ENCODE data around the gene MAN1B1. TPM values are rescaled to one million over a fixed set of nuclear protein-coding genes. Genes with fewer than 3 reads are reported as not detected.
"Not testable (repeated sequence)": the region's sequence is repeated elsewhere in the genome, so short reads cannot be mapped to it uniquely, and the experiment has no call there.

The MAN1B1 gene
- total and polyA plus RNA-seq, 7 experiments from 2014 or later = 36.0 to 74.2 (median 64.7) TPM

- H3K36me3 Mint-ChIP-seq = peaks cover 0 to 2% (median 0%) of the 10 kb centered on the region in 5 donors
- DNase-seq (no peak), ATAC-seq (no peak)
- H3K4me3 Mint-ChIP-seq = no peak overlapping the region
- POLR2A ChIA-PET = interaction anchor here (0.6 to 1.3 kb wide), 3 partner anchors 52 to 116 kb away, joined by 3 to 4 read pairs (median 3); no protein-coding TSS in a partner anchor
- no peaks in the 10 kb centered on the region for H3K9me3 Mint-ChIP-seq
- H3K27me3 ChIP-seq (ENCODE audit: control insufficient read depth in 2 of 2, insufficient read depth in 2 of 2, low read length in 2 of 2) = no peaks in the 10 kb centered on the region
- H3K27ac ChIP-seq (ENCODE audit: low read depth, low read length) = no peak overlapping the region
- no peaks in the 10 kb centered on the region for H3K27me3 Mint-ChIP-seq
- H3K27ac Mint-ChIP-seq = no peak overlapping the region
- CTCF ChIA-PET = interaction anchor here (0.7 to 2.2 kb wide), 3 partner anchors 104 to 205 kb away, joined by 4 to 6 read pairs (median 4); partner anchors contain the start of gene RNF224
- H3K36me3 ChIP-seq (ENCODE audit: control insufficient read depth in 2 of 3, insufficient read depth in 3 of 3, low read length in 3 of 3) = no peaks in the 10 kb centered on the region
- intact Hi-C loops (cut with micrococcal nuclease) = no loop called here
- H3K4me1 Mint-ChIP-seq = peaks cover 20 to 37% (median 28%) of the 10 kb centered on the region in 7 donors
- H3K9me3 ChIP-seq (ENCODE audit: control insufficient read depth in 2 of 3, low read length in 3 of 3) = no peaks in the 10 kb centered on the region
- no peak overlapping the region for H3K4me3 ChIP-seq (ENCODE audit: low read length)
- peaks cover 16 to 17% of the 10 kb centered on the region in 2 donors for H3K4me1 ChIP-seq (ENCODE audit: control insufficient read depth in 2 of 2, insufficient read depth in 2 of 2, low read length in 2 of 2)
These were observed 36.7 kb downstream of the MAN1B1 start for GRCh38 chr9:137123468-137123837.

- H3K4me3 Mint-ChIP-seq; H3K9me3 Mint-ChIP-seq; H3K27me3 ChIP-seq (ENCODE audit: control insufficient read depth in 2 of 2, insufficient read depth in 2 of 2, low read length in 2 of 2); ATAC-seq; H3K27ac Mint-ChIP-seq; H3K36me3 Mint-ChIP-seq; DNase-seq; H3K9me3 ChIP-seq (ENCODE audit: control insufficient read depth in 2 of 3, low read length in 3 of 3); H3K27ac ChIP-seq (ENCODE audit: low read depth, low read length); intact Hi-C loops (cut with micrococcal nuclease); H3K4me3 ChIP-seq (ENCODE audit: low read length); H3K27me3 Mint-ChIP-seq; H3K36me3 ChIP-seq (ENCODE audit: control insufficient read depth in 2 of 3, insufficient read depth in 3 of 3, low read length in 3 of 3): not testable (repeated sequence)
- ChIA-PET POLR2A (interaction anchor here (1.1 to 1.3 kb wide), 2 partner anchors 52 to 99 kb away, joined by 3 to 4 read pairs; no protein-coding TSS in a partner anchor), CTCF (interaction anchor here (0.7 to 2.2 kb wide), 4 partner anchors 9 to 206 kb away, joined by 3 to 6 read pairs (median 4); partner anchors contain the start of gene DPP7)
- peaks cover 21 to 22% of the 10 kb centered on the region in 2 donors for H3K4me1 ChIP-seq (ENCODE audit: control insufficient read depth in 2 of 2, insufficient read depth in 2 of 2, low read length in 2 of 2)
- peaks cover 25 to 41% (median 33%) of the 10 kb centered on the region in 7 donors for H3K4me1 Mint-ChIP-seq
These were observed 37.2 kb downstream of the MAN1B1 start for GRCh38 chr9:137123952-137124462.

- intact Hi-C loops (cut with micrococcal nuclease) = loop anchor here in 1 of 2 donors (5.0 kb wide), 1 partner anchor 426 kb away; the partner anchor contains the start of genes MRPL41 and PNPLA7
- DNase-seq = no peak
- Histone ChIP-seq H3K27me3 (ENCODE audit: control insufficient read depth in 2 of 2, insufficient read depth in 2 of 2, low read length in 2 of 2) (no peaks in the 10 kb centered on the region), H3K4me1 (ENCODE audit: control insufficient read depth in 2 of 2, insufficient read depth in 2 of 2, low read length in 2 of 2) (peaks cover 21 to 28% of the 10 kb centered on the region in 2 donors), H3K4me3 (ENCODE audit: low read length) (peak overlapping the region; percentile 85), H3K9me3 (ENCODE audit: control insufficient read depth in 2 of 3, low read length in 3 of 3) (no peaks in the 10 kb centered on the region), H3K36me3 (ENCODE audit: control insufficient read depth in 2 of 3, insufficient read depth in 3 of 3, low read length in 3 of 3) (no peaks in the 10 kb centered on the region), H3K27ac (ENCODE audit: low read depth, low read length) (peak overlapping the region; percentile 85)
- Mint-ChIP-seq H3K4me1 (peaks cover 25 to 36% (median 33%) of the 10 kb centered on the region in 7 donors), H3K27me3 (no peaks in the 10 kb centered on the region), H3K36me3 (peaks cover 0 to 2% (median 0%) of the 10 kb centered on the region in 5 donors), H3K27ac (peak overlapping the region; percentile 59 to 99 (median 94)), H3K9me3 (peaks cover 0 to 11% (median 0%) of the 10 kb centered on the region in 11 donors), H3K4me3 (peak overlapping the region; percentile 82 to 93 (median 86))
- ATAC-seq = no peak
- POLR2A ChIA-PET = interaction anchor here (0.7 to 2.7 kb wide), 6 partner anchors 13 to 113 kb away, joined by 3 to 10 read pairs (median 6); partner anchors contain the start of genes NDOR1, TMEM203, TPRN and TUBB4B
- CTCF ChIA-PET = interaction anchor here (1.4 kb wide), 1 partner anchor 31 kb away, joined by 3 read pairs; no protein-coding TSS in a partner anchor
These were observed 40.0 kb downstream of the MAN1B1 start for GRCh38 chr9:137126786-137127185.

- Mint-ChIP-seq H3K4me3 (peak overlapping the region; percentile 82 to 93 (median 86)), H3K27me3 (peaks cover 0 to 2% (median 2%) of the 10 kb centered on the region in 5 donors), H3K36me3 (peaks cover 0 to 2% (median 0%) of the 10 kb centered on the region in 5 donors), H3K27ac (peak overlapping the region; percentile 83 to 99 (median 94)), H3K4me1 (peaks cover 25 to 34% (median 28%) of the 10 kb centered on the region in 7 donors), H3K9me3 (peaks cover 0 to 11% (median 0%) of the 10 kb centered on the region in 11 donors)
- peaks cover 21 to 28% of the 10 kb centered on the region in 2 donors for H3K4me1 ChIP-seq (ENCODE audit: control insufficient read depth in 2 of 2, insufficient read depth in 2 of 2, low read length in 2 of 2)
- H3K4me3 ChIP-seq (ENCODE audit: low read length) = peak overlapping the region; percentile 85
- no peak for ATAC-seq
- H3K9me3 ChIP-seq (ENCODE audit: control insufficient read depth in 2 of 3, low read length in 3 of 3) = no peaks in the 10 kb centered on the region
- no peaks in the 10 kb centered on the region for H3K27me3 ChIP-seq (ENCODE audit: control insufficient read depth in 2 of 2, insufficient read depth in 2 of 2, low read length in 2 of 2)
- no peaks in the 10 kb centered on the region for H3K36me3 ChIP-seq (ENCODE audit: control insufficient read depth in 2 of 3, insufficient read depth in 3 of 3, low read length in 3 of 3)
- POLR2A ChIA-PET = interaction anchor here (0.6 to 2.7 kb wide), 8 partner anchors 14 to 400 kb away, joined by 3 to 10 read pairs (median 4); partner anchors contain the start of genes NDOR1, TMEM203, TPRN and TUBB4B
- CTCF ChIA-PET = interaction anchor here (0.6 to 1.1 kb wide), 3 partner anchors 61 to 421 kb away, joined by 4 read pairs; partner anchors contain the start of genes ANAPC2 and SSNA1
- DNase-seq = peak in 6 of 9 donors; percentile 31 to 56 (median 42)
- intact Hi-C loops (cut with micrococcal nuclease) = loop anchor here (2.0 to 5.0 kb wide), 2 partner anchors 13 to 425 kb away; partner anchors contain the start of genes DPP7 (in 1 of the 2), MRPL41 (in 1 of the 2) and PNPLA7 (in 1 of the 2)
- peak overlapping the region; percentile 85 for H3K27ac ChIP-seq (ENCODE audit: low read depth, low read length)
These were observed 40.7 kb downstream of the MAN1B1 start for GRCh38 chr9:137127301-137128157.

- CTCF ChIA-PET = interaction anchor here (0.6 to 1.1 kb wide), 2 partner anchors 60 to 422 kb away, joined by 4 read pairs; partner anchors contain the start of genes ANAPC2 and SSNA1
- Histone ChIP-seq H3K27me3 (ENCODE audit: control insufficient read depth in 2 of 2, insufficient read depth in 2 of 2, low read length in 2 of 2) (no peaks in the 10 kb centered on the region), H3K36me3 (ENCODE audit: control insufficient read depth in 2 of 3, insufficient read depth in 3 of 3, low read length in 3 of 3) (no peaks in the 10 kb centered on the region), H3K27ac (ENCODE audit: low read depth, low read length) (peak overlapping the region; percentile 85), H3K4me1 (ENCODE audit: control insufficient read depth in 2 of 2, insufficient read depth in 2 of 2, low read length in 2 of 2) (peaks cover 21 to 28% of the 10 kb centered on the region in 2 donors), H3K9me3 (ENCODE audit: control insufficient read depth in 2 of 3, low read length in 3 of 3) (no peaks in the 10 kb centered on the region), H3K4me3 (ENCODE audit: low read length) (peak overlapping the region; percentile 85)
- Mint-ChIP-seq H3K4me3 (peak overlapping the region; percentile 82 to 93 (median 86)), H3K4me1 (peaks cover 23 to 34% (median 27%) of the 10 kb centered on the region in 7 donors), H3K27me3 (peaks cover 3 to 10% (median 8%) of the 10 kb centered on the region in 5 donors), H3K27ac (peak overlapping the region; percentile 83 to 95 (median 91)), H3K36me3 (peaks cover 0 to 2% (median 0%) of the 10 kb centered on the region in 5 donors), H3K9me3 (peaks cover 0 to 11% (median 0%) of the 10 kb centered on the region in 11 donors)
- intact Hi-C loops (cut with micrococcal nuclease) = loop anchor here (2.0 to 5.0 kb wide), 2 partner anchors 14 to 424 kb away; partner anchors contain the start of genes DPP7 (in 1 of the 2), MRPL41 (in 1 of the 2) and PNPLA7 (in 1 of the 2)
- POLR2A ChIA-PET = interaction anchor here (1.2 to 2.7 kb wide), 9 partner anchors 11 to 112 kb away, joined by 3 to 10 read pairs (median 8); partner anchors contain the start of genes TPRN and TUBB4B
- peak in 3 of 9 donors; percentile 15 to 40 (median 21) for DNase-seq
- ATAC-seq = no peak
These were observed 41.5 kb downstream of the MAN1B1 start for GRCh38 chr9:137128158-137128861.
